HCT116 (cell line): Measurements from ENCODE around the gene SMC6.

Experiments
- CEBPB ChIP-seq: IDR thresholded peaks from 2 replicates; pipeline ENCODE4 v1.6.1; 2012; ENCODE audit warnings: low read depth
- CTCF ChIP-seq, 3 experiments: fragments of 200-600 bp in 1 of 3; sonication (generic) in 1 of 3; IDR thresholded peaks in 2 of 3; conservative IDR thresholded peaks in 1 of 3; 2 replicates each; pipeline ENCODE4 v1.5.1; 2012 to 2017; ENCODE audit warnings: low read depth in 2 of 3, low read length in 2 of 3, antibody characterized with exemption in 1 of 3, borderline replicate concordance in 1 of 3, control low read depth in 1 of 3, mild to moderate bottlenecking in 1 of 3, mixed read lengths in 1 of 3, mixed run types in 1 of 3, moderate library complexity in 1 of 3; ENCODE audit not compliant: insufficient read depth in 1 of 3
- EGR1 ChIP-seq: IDR thresholded peaks from 2 replicates; pipeline ENCODE4 v1.6.1; 2012; ENCODE audit warnings: low read depth
- EZH2 ChIP-seq: fragments of 200-600 bp; sonication (generic); IDR thresholded peaks from 2 replicates; pipeline ENCODE4 v1.6.1; 2017; ENCODE audit warnings: antibody characterized with exemption, mixed run types
- EZH2phosphoT487 ChIP-seq: fragments of 200-600 bp; IDR thresholded peaks from 2 replicates; pipeline ENCODE4 v1.6.1; 2018; ENCODE audit warnings: antibody characterized with exemption, borderline replicate concordance
- POLR2A ChIP-seq: IDR thresholded peaks from 2 replicates; pipeline ENCODE4 v1.7.0; 2011; ENCODE audit warnings: borderline replicate concordance; ENCODE audit not compliant: insufficient read depth, insufficient read length; ENCODE audit errors: extremely low read depth
- POLR2AphosphoS5 ChIP-seq: IDR thresholded peaks from 2 replicates; pipeline ENCODE4 v1.6.1; 2011; ENCODE audit warnings: mild to moderate bottlenecking, low read depth, low read length, moderate library complexity
- RAD21 ChIP-seq: IDR thresholded peaks from 2 replicates; pipeline ENCODE4 v1.6.1; 2012; ENCODE audit warnings: low read depth, mild to moderate bottlenecking
- YY1 ChIP-seq: IDR thresholded peaks from 2 replicates; pipeline ENCODE4 v1.6.1; 2011; ENCODE audit warnings: low read length, low read depth, moderate library complexity, mild to moderate bottlenecking; ENCODE audit not compliant: insufficient replicate concordance; ENCODE audit errors: extremely low read depth
- TF ChIP-seq, protein P1 (sequence below): IDR thresholded peaks from 2 replicates; pipeline ENCODE4 v1.6.1; 2011; ENCODE audit warnings: mild to moderate bottlenecking, low read length, moderate library complexity; ENCODE audit not compliant: insufficient replicate concordance; ENCODE audit errors: extremely low read depth
- TF ChIP-seq, protein P2 (sequence below): IDR thresholded peaks from 2 replicates; pipeline ENCODE4 v1.6.1; 2012; ENCODE audit warnings: low read depth

DNA sequence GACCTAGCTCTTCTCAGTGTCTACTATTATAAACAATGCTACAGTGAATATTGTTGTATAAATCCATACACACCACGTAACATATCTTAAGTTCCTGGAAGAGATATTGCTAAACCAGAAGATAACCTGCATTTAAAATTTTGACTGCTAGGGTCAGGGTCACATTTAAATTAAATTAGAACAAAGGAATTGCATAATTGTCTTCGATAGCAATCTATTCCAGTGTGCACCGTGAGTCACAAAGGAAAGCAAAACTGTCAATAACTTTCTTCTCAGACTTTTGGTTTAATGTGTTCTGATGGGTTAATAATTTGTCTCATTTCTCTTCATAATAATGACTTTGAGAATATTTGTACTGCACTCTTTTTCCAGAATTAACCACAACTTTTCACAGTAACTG lies 4.5 kb upstream of the SMC6 start:
- TF ChIP-seq YY1 (no peak), CTCF (IDR thresholded peaks at IDR 0.05 in 2 of 3, conservative IDR thresholded peaks at IDR 0.05 in 1 of 3; ENCODE audit: borderline replicate concordance in 1 of 3, insufficient read depth in 1 of 3, low read depth in 2 of 3, low read length in 2 of 3) (no peak), CEBPB (no peak), EGR1 (no peak), EZH2 (no peak), POLR2A (no peak), EZH2phosphoT487 (no peak), POLR2AphosphoS5 (no peak), RAD21 (no peak)
- TF ChIP-seq, protein P1, sequence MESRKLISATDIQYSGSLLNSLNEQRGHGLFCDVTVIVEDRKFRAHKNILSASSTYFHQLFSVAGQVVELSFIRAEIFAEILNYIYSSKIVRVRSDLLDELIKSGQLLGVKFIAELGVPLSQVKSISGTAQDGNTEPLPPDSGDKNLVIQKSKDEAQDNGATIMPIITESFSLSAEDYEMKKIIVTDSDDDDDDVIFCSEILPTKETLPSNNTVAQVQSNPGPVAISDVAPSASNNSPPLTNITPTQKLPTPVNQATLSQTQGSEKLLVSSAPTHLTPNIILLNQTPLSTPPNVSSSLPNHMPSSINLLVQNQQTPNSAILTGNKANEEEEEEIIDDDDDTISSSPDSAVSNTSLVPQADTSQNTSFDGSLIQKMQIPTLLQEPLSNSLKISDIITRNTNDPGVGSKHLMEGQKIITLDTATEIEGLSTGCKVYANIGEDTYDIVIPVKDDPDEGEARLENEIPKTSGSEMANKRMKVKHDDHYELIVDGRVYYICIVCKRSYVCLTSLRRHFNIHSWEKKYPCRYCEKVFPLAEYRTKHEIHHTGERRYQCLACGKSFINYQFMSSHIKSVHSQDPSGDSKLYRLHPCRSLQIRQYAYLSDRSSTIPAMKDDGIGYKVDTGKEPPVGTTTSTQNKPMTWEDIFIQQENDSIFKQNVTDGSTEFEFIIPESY, result no peak
- TF ChIP-seq, protein P2, sequence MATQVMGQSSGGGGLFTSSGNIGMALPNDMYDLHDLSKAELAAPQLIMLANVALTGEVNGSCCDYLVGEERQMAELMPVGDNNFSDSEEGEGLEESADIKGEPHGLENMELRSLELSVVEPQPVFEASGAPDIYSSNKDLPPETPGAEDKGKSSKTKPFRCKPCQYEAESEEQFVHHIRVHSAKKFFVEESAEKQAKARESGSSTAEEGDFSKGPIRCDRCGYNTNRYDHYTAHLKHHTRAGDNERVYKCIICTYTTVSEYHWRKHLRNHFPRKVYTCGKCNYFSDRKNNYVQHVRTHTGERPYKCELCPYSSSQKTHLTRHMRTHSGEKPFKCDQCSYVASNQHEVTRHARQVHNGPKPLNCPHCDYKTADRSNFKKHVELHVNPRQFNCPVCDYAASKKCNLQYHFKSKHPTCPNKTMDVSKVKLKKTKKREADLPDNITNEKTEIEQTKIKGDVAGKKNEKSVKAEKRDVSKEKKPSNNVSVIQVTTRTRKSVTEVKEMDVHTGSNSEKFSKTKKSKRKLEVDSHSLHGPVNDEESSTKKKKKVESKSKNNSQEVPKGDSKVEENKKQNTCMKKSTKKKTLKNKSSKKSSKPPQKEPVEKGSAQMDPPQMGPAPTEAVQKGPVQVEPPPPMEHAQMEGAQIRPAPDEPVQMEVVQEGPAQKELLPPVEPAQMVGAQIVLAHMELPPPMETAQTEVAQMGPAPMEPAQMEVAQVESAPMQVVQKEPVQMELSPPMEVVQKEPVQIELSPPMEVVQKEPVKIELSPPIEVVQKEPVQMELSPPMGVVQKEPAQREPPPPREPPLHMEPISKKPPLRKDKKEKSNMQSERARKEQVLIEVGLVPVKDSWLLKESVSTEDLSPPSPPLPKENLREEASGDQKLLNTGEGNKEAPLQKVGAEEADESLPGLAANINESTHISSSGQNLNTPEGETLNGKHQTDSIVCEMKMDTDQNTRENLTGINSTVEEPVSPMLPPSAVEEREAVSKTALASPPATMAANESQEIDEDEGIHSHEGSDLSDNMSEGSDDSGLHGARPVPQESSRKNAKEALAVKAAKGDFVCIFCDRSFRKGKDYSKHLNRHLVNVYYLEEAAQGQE, result no peak
